ENCODE data around the gene FAM193B. TPM values are rescaled to one million over a fixed set of nuclear protein-coding genes. Genes with fewer than 3 reads are reported as not detected.

The FAM193B gene
- total RNA-seq, 1 donor from 2014 or later = 14.0 TPM

DNA sequence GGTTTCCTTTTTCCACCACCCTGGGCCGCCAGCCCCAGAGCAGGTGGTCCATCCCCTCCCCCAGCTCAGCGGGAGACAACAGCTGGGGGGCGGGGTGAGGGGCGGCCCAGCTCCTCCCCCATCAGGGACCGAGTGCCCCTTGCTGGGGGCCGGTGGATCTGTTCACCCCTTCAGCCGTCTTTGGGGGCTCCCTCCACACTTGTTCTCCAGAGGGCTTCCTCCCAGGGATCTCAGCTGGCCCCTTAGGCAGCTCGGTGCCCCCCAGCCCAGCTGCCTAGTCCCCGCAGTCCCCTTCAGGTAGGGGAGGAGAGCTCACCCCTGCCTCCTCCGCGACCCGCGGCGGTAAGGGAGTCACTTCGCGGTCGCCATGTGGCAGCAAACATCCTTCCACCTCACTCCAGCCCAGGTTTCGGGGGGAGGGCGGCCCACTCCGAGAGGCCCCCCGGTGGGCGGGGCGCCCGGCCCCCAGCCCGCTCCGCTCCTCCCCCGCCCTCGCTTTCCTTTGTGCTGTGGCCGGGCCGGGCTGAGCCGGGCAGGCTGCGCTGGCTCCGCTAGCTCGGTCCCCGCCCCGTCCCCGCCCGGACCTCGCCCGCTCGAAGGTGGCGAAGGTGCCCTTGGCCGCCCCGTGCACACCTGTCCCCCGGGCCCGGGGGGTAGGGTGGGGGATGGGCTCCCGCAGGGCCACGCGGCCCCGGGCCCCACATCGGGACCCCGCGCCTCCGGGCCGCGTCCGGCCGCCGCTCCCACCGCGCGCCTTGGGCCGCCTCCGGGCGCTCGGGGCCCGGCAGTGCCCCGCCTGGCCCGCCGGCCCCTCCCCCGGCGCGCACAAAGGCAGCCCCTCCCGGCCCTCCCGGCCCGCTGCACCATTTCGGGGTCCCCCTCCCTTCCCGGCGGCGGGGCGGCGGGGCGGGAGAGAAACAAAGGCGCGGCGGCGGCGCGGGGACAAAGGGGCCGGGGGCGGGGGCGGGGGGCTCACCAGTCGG is 81.6 kb downstream of the FAM193B start:
- H3K4me3 ChIP-seq (ENCODE audit: low read depth, low read length) = peak overlapping the region; percentile 70
- peaks cover 18% of the 10 kb centered on the region for H3K36me3 ChIP-seq (ENCODE audit: control insufficient read depth, insufficient read depth, low read length)
- TF ChIP-seq, protein P1, sequence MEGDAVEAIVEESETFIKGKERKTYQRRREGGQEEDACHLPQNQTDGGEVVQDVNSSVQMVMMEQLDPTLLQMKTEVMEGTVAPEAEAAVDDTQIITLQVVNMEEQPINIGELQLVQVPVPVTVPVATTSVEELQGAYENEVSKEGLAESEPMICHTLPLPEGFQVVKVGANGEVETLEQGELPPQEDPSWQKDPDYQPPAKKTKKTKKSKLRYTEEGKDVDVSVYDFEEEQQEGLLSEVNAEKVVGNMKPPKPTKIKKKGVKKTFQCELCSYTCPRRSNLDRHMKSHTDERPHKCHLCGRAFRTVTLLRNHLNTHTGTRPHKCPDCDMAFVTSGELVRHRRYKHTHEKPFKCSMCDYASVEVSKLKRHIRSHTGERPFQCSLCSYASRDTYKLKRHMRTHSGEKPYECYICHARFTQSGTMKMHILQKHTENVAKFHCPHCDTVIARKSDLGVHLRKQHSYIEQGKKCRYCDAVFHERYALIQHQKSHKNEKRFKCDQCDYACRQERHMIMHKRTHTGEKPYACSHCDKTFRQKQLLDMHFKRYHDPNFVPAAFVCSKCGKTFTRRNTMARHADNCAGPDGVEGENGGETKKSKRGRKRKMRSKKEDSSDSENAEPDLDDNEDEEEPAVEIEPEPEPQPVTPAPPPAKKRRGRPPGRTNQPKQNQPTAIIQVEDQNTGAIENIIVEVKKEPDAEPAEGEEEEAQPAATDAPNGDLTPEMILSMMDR (IDR thresholded peaks at IDR 0.05; ENCODE audit: insufficient read depth, low read length, severe bottlenecking) = no peak
- FAIRE-seq (no peak), DNase-seq (ENCODE audit: low read depth) (no peak)
- H3K27me3 ChIP-seq (ENCODE audit: control insufficient read depth, insufficient read depth, low read length) = no peaks in the 10 kb centered on the region

DNA sequence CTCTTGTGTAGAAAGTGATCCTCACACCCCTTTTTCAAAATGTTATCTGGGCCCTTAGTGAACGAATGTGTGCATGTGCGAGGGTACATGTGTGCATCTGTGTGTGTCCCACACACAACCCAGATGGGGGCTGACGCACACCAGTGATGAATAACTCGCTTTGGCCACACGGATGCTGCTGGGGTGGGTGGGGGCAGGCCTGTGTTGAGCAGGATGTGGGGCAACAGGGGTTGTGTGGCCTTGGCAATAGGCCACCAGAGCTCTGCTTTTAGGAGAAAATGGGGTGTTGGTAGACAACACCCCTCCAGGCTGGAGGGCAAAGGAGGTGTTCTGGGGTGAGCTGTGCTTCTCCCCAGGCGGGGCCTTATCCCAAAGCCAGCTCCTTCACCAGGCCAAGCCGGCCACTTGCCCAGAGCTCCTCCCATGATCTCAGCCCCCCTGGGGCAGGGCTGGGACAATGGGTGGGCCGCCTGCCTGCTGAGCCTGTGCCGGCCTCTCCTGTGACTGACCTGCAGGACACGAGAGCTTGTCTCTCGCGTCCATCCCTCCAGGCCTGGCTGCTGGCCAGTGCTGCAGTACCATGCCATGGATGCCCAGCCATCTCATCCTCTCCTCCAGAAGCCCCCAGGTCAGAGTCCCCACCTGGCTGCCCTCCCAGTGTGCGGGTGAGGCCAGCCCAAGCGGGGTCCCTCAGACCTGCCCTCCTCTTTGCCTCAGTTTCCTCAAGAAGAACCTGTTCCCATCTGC is 82.6 kb downstream of the FAM193B start:
- no peaks in the 10 kb centered on the region for H3K27me3 ChIP-seq (ENCODE audit: control insufficient read depth, insufficient read depth, low read length)
- FAIRE-seq = no peak
- peaks cover 26% of the 10 kb centered on the region for H3K36me3 ChIP-seq (ENCODE audit: control insufficient read depth, insufficient read depth, low read length)
- DNase-seq (ENCODE audit: low read depth) = no peak
- H3K4me3 ChIP-seq (ENCODE audit: low read depth, low read length) = peak overlapping the region; percentile 70
- TF ChIP-seq, protein P1 (IDR thresholded peaks at IDR 0.05; ENCODE audit: insufficient read depth, low read length, severe bottlenecking) = no peak

DNA sequence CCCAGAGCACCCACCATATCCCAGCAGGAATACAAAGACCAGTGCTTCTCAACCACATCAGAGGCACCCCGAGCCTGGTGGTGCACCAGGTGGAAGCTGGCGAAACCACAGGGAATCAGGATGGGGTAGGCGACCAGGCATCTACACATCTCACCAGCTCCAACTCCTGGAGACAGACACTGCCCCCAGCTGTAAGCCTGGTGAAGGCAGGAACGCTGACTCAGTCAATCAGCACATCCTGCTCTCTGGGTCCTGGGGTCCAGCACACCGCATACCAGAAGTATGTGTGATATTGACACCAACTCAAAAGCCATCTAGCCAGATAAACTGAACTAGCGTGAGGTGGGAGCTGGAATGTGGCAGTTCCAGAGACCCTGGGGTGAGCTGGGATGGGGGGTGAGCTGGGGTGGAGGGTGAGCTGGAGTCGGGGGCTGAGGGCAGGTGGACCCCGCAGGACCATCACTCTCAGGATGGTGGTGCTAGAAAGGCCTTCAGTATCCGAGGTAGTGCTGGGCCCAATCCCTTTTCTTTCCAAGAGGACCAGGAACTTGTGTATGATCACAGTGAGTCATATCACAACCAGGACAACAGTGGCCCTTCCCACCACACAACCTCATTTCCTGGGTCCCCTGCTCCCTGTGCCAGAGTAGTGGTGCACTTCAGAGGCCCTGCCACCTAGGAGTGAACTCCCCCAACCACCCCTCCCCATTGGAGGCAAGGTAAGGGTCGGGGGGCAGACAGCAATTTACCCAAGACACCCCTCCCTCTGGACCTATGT is 83.4 kb downstream of the FAM193B start:
- TF ChIP-seq, protein P1 (IDR thresholded peaks at IDR 0.05; ENCODE audit: insufficient read depth, low read length, severe bottlenecking) = no peak
- Histone ChIP-seq H3K4me3 (ENCODE audit: low read depth, low read length) (no peak overlapping the region), H3K36me3 (ENCODE audit: control insufficient read depth, insufficient read depth, low read length) (peaks cover 32% of the 10 kb centered on the region), H3K27me3 (ENCODE audit: control insufficient read depth, insufficient read depth, low read length) (no peaks in the 10 kb centered on the region)
- FAIRE-seq = no peak
- peak; percentile 64 for DNase-seq (ENCODE audit: low read depth)

Other genes with a start within 250 kb of the FAM193B start
- 0.53 and 1.5 TPM in 2 replicates for gene MXD3, start 242.7 kb downstream of the FAM193B start, total RNA-seq
- 362 and 444 TPM in 2 replicates for gene LMAN2, start 202.9 kb downstream of the FAM193B start, total RNA-seq
- 6.8 and 8.4 TPM in 2 replicates for gene RGS14, start 196.6 kb downstream of the FAM193B start, total RNA-seq
- not detected in 2 replicates for gene SLC34A1, start 170.1 kb downstream of the FAM193B start, total RNA-seq
- not detected in 2 replicates for gene PFN3, start 153.9 kb downstream of the FAM193B start, total RNA-seq
- 5.0 and 7.9 TPM in 2 replicates for gene F12, start 145.0 kb downstream of the FAM193B start, total RNA-seq
- gene GRK6, start 127.9 kb downstream of the FAM193B start, total RNA-seq = 22.9 and 41.1 TPM in 2 replicates
- gene PRR7, start 107.7 kb downstream of the FAM193B start, total RNA-seq = 3.1 and 5.0 TPM in 2 replicates
- 58.7 and 71.7 TPM in 2 replicates for gene DBN1, start 80.9 kb downstream of the FAM193B start, total RNA-seq
- gene PDLIM7, start 57.0 kb downstream of the FAM193B start, total RNA-seq = 19.5 and 26.2 TPM in 2 replicates
- gene DOK3, start 44.7 kb downstream of the FAM193B start, total RNA-seq = 0.53 and 1.4 TPM in 2 replicates
- 108 and 250 TPM in 2 replicates for gene DDX41, start 37.6 kb downstream of the FAM193B start, total RNA-seq
- gene TMED9, start 37.6 kb upstream of the FAM193B start, total RNA-seq = 184 and 203 TPM in 2 replicates
- gene B4GALT7, start 45.6 kb upstream of the FAM193B start, total RNA-seq = 35.8 and 36.9 TPM in 2 replicates
- gene FAM153A, start 228.3 kb upstream of the FAM193B start, total RNA-seq = 0.26 and 0.64 TPM in 2 replicates

Data from bronchial epithelial cell (primary cell).